Mesothelial cell of epicardium (in vitro differentiated cells): ENCODE data around the gene LRRC45. TPM values are rescaled to one million over a fixed set of nuclear protein-coding genes. Genes with fewer than 3 reads are reported as not detected.

Source experiments
- DNase-seq, 2 experiments: peaks; one replicate each; pipeline ENCODE4 v3.0.0; 2021; ENCODE audit warnings: low spot score in 2 of 2; ENCODE audit not compliant: unreplicated experiment in 2 of 2
- H3K27ac Mint-ChIP-seq: 2 replicates; pipeline ENCODE4 v1.8.0; 2021; ENCODE audit warnings: mixed read lengths
- H3K27me3 Mint-ChIP-seq: 2 replicates; pipeline ENCODE4 v1.8.0; 2021; ENCODE audit warnings: low read depth, mixed read lengths
- H3K36me3 Mint-ChIP-seq: 2 replicates; pipeline ENCODE4 v1.8.0; 2021; ENCODE audit warnings: mixed read lengths
- H3K4me1 Mint-ChIP-seq: 2 replicates; pipeline ENCODE4 v1.8.0; 2021; ENCODE audit warnings: mixed read lengths
- H3K4me3 Mint-ChIP-seq: 2 replicates; pipeline ENCODE4 v1.8.0; 2021; ENCODE audit warnings: mild to moderate bottlenecking, moderate library complexity, mixed read lengths
- H3K9me3 Mint-ChIP-seq: 2 replicates; pipeline ENCODE4 v1.8.0; 2021; ENCODE audit warnings: mixed read lengths
- CTCF ChIP-seq: fragments of 200-600 bp; sonication (generic); IDR thresholded peaks from one replicate; pipeline ENCODE4 v1.5.0; 2021; ENCODE audit warnings: antibody characterized with exemption; ENCODE audit not compliant: unreplicated experiment
- total RNA-seq: library from RNA; stranded (reverse); gene quantifications from 3 replicates; pipeline ENCODE4 v1.2.1, GENCODE V29; 2021

The LRRC45 gene
- total RNA-seq, 1 donor from 2014 or later, result 16.9 TPM

GRCh38 chr17:81996232-81996756, 26.8 kb upstream of the LRRC45 start:
- Mint-ChIP-seq H3K27ac (no peak overlapping the region), H3K4me3 (no peak overlapping the region), H3K36me3 (peaks cover 6% of the 10 kb centered on the region), H3K27me3 (no peaks in the 10 kb centered on the region), H3K4me1 (peaks cover 19% of the 10 kb centered on the region), H3K9me3 (no peaks in the 10 kb centered on the region)
- no peak for DNase-seq
- no peak for TF ChIP-seq CTCF

GRCh38 chr17:81996757-81997441, 26.2 kb upstream of the LRRC45 start:
- H3K4me3 Mint-ChIP-seq, result no peak overlapping the region
- TF ChIP-seq CTCF, result no peak
- peaks cover 6% of the 10 kb centered on the region for H3K36me3 Mint-ChIP-seq
- H3K4me1 Mint-ChIP-seq, result peaks cover 14% of the 10 kb centered on the region
- H3K9me3 Mint-ChIP-seq, result no peaks in the 10 kb centered on the region
- no peak overlapping the region for H3K27ac Mint-ChIP-seq
- no peaks in the 10 kb centered on the region for H3K27me3 Mint-ChIP-seq
- DNase-seq, result no peak

GRCh38 chr17:81998212-81998611, 24.9 kb upstream of the LRRC45 start:
- TF ChIP-seq CTCF, result no peak
- H3K27me3 Mint-ChIP-seq, result no peaks in the 10 kb centered on the region
- DNase-seq, result no peak
- peaks cover 11% of the 10 kb centered on the region for H3K4me1 Mint-ChIP-seq
- no peak overlapping the region for H3K4me3 Mint-ChIP-seq
- H3K36me3 Mint-ChIP-seq, result peaks cover 6% of the 10 kb centered on the region
- H3K27ac Mint-ChIP-seq, result peak overlapping the region; percentile 55
- H3K9me3 Mint-ChIP-seq, result no peaks in the 10 kb centered on the region

- no peak for DNase-seq
- no peaks in the 10 kb centered on the region for H3K27me3 Mint-ChIP-seq
- H3K36me3 Mint-ChIP-seq, result peaks cover 6% of the 10 kb centered on the region
- no peak overlapping the region for H3K27ac Mint-ChIP-seq
- H3K9me3 Mint-ChIP-seq, result no peaks in the 10 kb centered on the region
- H3K4me3 Mint-ChIP-seq, result no peak overlapping the region
- TF ChIP-seq CTCF, result no peak
- peaks cover 17% of the 10 kb centered on the region for H3K4me1 Mint-ChIP-seq
These were observed 24.2 kb upstream of the LRRC45 start for GRCh38 chr17:81998691-81999438.

GRCh38 chr17:81999587-81999975, 23.5 kb upstream of the LRRC45 start:
- no peak overlapping the region for H3K4me3 Mint-ChIP-seq

More at GRCh38 chr17:81999587-81999975, 23.5 kb upstream of the LRRC45 start:
- Mint-ChIP-seq H3K27ac (no peak overlapping the region), H3K27me3 (no peaks in the 10 kb centered on the region), H3K9me3 (no peaks in the 10 kb centered on the region), H3K4me1 (peaks cover 18% of the 10 kb centered on the region), H3K36me3 (peaks cover 6% of the 10 kb centered on the region)
- no peak for TF ChIP-seq CTCF
- DNase-seq, result no peak
